Measurements from ENCODE around the gene UNCX. TPM values are rescaled to one million over a fixed set of nuclear protein-coding genes. Genes with fewer than 3 reads are reported as not detected.

Gene UNCX
- total RNA-seq: not detected in 2 replicates
- not detected in 2 replicates for polyA plus RNA-seq

GRCh38 chr7:1232623-1233332 lies at the start of gene UNCX:
Gene UNCX, plus strand, starts transcription at chr7:1232872. Its CDS starts 146 bp downstream, at chr7:1233018.
- no peak within 1 kb of the TSS for H2AFZ ChIP-seq
- 2% methylated on average over 49 of the region's 81 CpGs for WGBS (ENCODE audit: low lambda C conversion rate, missing lambda C conversion rate)

DNA sequence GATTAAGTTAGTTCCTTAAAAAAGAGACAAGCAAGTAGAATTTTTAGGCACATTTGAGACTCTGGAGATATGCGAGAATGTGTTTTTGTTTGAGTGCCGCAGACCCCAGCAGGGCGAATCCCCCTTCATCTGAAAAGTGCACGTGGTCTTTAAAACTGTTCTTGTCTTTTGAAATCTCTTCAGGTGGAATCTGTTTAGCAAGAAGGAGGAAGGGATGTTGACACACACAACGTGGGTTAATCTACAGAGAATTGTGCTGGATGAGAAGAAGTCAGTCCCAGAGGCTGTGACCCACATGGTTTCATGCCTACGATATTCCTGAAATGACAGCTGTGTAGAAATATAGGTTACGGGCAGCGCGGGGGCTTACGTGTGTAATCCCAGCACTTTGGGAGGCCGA lies 45.5 kb upstream of the UNCX start:
- H2AFZ ChIP-seq: no peak overlapping the region
- no peak overlapping the region for H3K4me2 ChIP-seq
- H3K36me3 ChIP-seq (replicated peaks; ENCODE audit: insufficient read depth, low read depth): no peaks in the 10 kb centered on the region
- H3K4me3 ChIP-seq: no peak overlapping the region
- H3K9me2 ChIP-seq (replicated peaks; ENCODE audit: insufficient read depth): no peaks in the 10 kb centered on the region
- no peaks in the 10 kb centered on the region for H4K20me1 ChIP-seq (ENCODE audit: insufficient read depth, poor library complexity, severe bottlenecking)
- TF ChIP-seq EZH2phosphoT487 (IDR thresholded peaks at IDR 0.05; ENCODE audit: low read depth, severe bottlenecking, unreplicated experiment) (no peak), EZH2 (IDR thresholded peaks at IDR 0.05; ENCODE audit: borderline replicate concordance) (no peak)
- TF ChIP-seq, protein P1, sequence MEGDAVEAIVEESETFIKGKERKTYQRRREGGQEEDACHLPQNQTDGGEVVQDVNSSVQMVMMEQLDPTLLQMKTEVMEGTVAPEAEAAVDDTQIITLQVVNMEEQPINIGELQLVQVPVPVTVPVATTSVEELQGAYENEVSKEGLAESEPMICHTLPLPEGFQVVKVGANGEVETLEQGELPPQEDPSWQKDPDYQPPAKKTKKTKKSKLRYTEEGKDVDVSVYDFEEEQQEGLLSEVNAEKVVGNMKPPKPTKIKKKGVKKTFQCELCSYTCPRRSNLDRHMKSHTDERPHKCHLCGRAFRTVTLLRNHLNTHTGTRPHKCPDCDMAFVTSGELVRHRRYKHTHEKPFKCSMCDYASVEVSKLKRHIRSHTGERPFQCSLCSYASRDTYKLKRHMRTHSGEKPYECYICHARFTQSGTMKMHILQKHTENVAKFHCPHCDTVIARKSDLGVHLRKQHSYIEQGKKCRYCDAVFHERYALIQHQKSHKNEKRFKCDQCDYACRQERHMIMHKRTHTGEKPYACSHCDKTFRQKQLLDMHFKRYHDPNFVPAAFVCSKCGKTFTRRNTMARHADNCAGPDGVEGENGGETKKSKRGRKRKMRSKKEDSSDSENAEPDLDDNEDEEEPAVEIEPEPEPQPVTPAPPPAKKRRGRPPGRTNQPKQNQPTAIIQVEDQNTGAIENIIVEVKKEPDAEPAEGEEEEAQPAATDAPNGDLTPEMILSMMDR (IDR thresholded peaks at IDR 0.05; ENCODE audit: poor library complexity): no peak
- 85% methylated on average over 11 of the region's 11 CpGs for WGBS (ENCODE audit: low lambda C conversion rate, missing lambda C conversion rate)
- no peaks in the 10 kb centered on the region for H3K9me3 ChIP-seq (ENCODE audit: low read depth)
- DNase-seq (ENCODE audit: low spot score): no peak
- no peak overlapping the region for H3K27ac ChIP-seq
- no peaks in the 10 kb centered on the region for H3K79me2 ChIP-seq
- H3K4me1 ChIP-seq (ENCODE audit: insufficient read depth): no peaks in the 10 kb centered on the region
- H3K27me3 ChIP-seq: peaks cover 31% of the 10 kb centered on the region

More at GRCh38 chr7:1232623-1233332, at the start of gene UNCX:
- Histone ChIP-seq H3K27ac (no peak within 1 kb of the TSS), H3K9me3 (ENCODE audit: low read depth) (no peaks in the 10 kb centered on the region), H3K9me2 (replicated peaks; ENCODE audit: insufficient read depth) (no peaks in the 10 kb centered on the region), H3K4me2 (no peak within 1 kb of the TSS), H3K79me2 (no peaks in the 10 kb centered on the region), H3K4me1 (ENCODE audit: insufficient read depth) (no peaks in the 10 kb centered on the region), H4K20me1 (ENCODE audit: insufficient read depth, poor library complexity, severe bottlenecking) (no peaks in the 10 kb centered on the region), H3K4me3 (no peak within 1 kb of the TSS), H3K36me3 (replicated peaks; ENCODE audit: insufficient read depth, low read depth) (no peaks in the 10 kb centered on the region), H3K27me3 (peaks cover 86% of the 10 kb centered on the region)
- TF ChIP-seq EZH2 (IDR thresholded peaks at IDR 0.05; ENCODE audit: borderline replicate concordance) (no peak), EZH2phosphoT487 (IDR thresholded peaks at IDR 0.05; ENCODE audit: low read depth, severe bottlenecking, unreplicated experiment) (no peak)
- TF ChIP-seq, protein P1 (IDR thresholded peaks at IDR 0.05; ENCODE audit: poor library complexity): no peak
- DNase-seq (ENCODE audit: low spot score): no peak

DNA sequence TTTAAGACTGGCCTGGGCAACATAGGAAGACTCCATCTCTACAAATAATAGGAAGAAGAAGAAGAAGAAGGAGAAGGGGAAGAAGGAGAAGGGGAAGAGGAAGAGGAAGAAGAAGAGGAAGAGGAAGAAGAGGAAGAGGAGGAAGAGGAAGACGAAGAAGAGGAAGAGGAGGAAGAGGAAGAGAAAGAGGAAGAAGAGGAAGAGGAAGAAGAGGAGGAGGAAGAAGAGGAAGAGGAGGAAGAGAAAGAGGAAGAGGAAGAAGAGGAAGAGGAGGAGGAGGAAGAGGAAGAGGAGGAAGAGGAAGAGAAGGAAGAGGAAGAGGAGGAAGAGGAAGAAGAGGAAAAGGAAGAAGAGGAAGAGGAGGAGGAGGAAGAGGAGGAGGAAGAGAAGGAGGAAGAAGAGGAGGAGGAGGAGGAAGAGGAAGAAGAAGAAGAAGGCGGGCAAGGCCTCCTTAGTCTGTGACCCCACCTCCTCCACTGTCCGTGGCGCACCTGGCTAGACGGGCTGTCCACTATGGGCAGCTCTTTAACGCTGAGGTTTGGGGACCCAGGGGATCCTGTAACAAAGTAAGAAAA lies 43.9 kb upstream of the UNCX start:
- Histone ChIP-seq H3K36me3 (replicated peaks; ENCODE audit: insufficient read depth, low read depth) (no peaks in the 10 kb centered on the region), H3K9me3 (ENCODE audit: low read depth) (no peaks in the 10 kb centered on the region), H3K27me3 (peaks cover 37% of the 10 kb centered on the region), H3K4me2 (no peak overlapping the region), H2AFZ (no peak overlapping the region), H3K4me3 (no peak overlapping the region), H4K20me1 (ENCODE audit: insufficient read depth, poor library complexity, severe bottlenecking) (no peaks in the 10 kb centered on the region), H3K4me1 (ENCODE audit: insufficient read depth) (no peaks in the 10 kb centered on the region), H3K79me2 (no peaks in the 10 kb centered on the region), H3K27ac (no peak overlapping the region), H3K9me2 (replicated peaks; ENCODE audit: insufficient read depth) (no peaks in the 10 kb centered on the region)
- no peak for TF ChIP-seq EZH2phosphoT487 (IDR thresholded peaks at IDR 0.05; ENCODE audit: low read depth, severe bottlenecking, unreplicated experiment)
- TF ChIP-seq, protein P1 (IDR thresholded peaks at IDR 0.05; ENCODE audit: poor library complexity): no peak
- TF ChIP-seq EZH2 (IDR thresholded peaks at IDR 0.05; ENCODE audit: borderline replicate concordance): no peak
- WGBS (ENCODE audit: low lambda C conversion rate, missing lambda C conversion rate): 92% methylated on average over 6 of the region's 6 CpGs
- DNase-seq (ENCODE audit: low spot score): no peak

All from hepatocyte (in vitro differentiated cells).